ENCODE data around the gene FOXF1. TPM values are rescaled to one million over a fixed set of nuclear protein-coding genes. Genes with fewer than 3 reads are reported as not detected.

FOXF1 gene
- total RNA-seq, 1 donor from 2014 or later, result 31.0 TPM

DNA sequence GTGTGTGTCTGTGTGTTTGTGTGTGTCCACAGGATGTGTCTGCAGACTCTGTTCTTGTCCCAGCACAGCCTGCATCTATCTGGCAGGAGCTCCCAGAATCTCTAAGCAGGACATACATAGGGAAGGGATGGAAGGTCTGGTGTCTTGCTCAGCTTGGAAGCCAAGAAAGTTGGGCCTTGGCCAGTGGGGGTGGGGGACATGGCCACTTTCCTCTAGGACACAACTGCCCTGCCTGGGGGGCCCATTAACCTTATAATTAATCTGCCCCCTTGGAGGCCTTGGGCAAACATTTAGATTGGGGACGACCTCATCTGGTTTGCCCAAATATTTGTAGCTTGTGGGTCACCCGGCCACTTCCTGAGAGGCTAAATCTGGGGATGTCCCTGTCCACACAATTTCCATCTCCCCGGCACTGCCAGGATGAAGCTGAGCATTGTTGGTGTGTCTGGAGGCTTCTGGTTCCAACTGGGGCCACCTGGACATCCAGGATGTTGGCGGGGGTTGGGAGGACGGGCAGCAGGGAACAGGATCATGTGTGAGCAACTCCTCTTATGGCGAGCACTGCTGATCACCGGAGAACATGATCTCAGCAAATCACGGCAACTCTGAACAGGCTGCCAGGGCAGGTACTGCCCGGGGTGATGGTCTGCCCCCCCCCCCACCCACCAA lies 17.2 kb upstream of the FOXF1 start:
- DNase-seq (ENCODE audit: low spot score), result no peak

DNA sequence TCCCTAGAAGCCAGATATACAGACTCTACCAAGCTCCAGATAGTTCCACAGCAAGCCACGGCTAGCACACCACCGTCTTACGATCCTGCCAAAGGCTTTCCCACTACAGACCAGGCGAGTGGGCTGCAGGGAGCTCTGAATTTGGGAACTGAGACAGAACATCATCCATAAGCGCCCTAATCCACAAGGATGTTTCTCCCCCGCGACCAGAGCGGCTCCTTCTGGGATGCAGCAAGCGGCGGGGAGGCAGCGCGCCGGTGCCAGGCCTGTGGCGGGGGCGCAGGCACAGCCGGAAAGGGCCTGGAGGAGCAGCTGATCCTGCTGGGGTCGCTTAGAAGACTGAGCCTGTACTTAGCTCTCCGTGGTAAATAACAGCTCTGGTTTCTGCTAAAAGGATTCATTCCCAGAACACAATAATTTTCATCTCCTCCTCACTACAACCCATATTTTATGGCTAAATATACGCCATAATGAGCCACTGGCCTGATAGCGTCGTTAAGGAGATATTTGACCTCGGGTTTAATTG lies 16.2 kb upstream of the FOXF1 start:
- DNase-seq (ENCODE audit: low spot score), result no peak

DNA sequence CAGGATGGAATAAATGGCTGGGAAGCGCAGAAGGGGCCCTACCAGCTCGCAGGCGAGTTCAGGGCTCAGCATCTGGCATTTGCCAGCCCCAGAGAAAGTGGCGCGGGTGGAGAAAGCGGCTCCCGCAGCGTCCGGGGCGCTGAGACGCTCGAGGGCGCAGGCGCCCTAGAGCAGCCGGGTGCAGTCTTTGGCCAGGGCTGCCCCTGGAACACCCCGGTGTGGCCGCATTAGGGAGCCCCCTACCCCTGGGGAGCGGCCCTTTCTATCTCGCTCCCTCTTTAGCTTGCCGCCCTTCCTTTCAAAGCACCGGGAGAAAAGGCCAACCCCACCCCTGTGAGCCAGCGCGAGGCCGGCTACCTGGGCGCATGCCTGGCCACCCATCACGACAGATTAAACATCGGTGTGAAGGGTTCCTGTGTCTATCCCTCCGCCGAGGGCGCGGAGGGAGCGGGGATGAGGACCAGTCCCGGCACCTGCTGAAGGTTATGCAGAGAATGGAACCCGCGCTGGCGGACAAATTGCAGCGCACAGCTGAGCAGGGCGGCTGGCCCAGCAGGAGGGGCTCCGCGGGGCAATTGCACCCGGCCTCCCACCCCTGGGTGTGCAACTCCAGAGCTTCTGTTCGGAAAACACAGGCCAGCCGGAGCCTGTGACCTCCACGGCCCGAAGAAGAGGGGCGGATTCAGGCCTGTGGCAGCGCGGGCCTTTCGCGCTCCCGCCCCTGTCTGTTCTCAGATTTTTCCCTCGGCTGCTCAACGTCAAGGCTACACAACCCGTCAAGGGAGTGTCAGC lies 15.6 kb upstream of the FOXF1 start:
- DNase-seq (ENCODE audit: low spot score), result no peak

DNA sequence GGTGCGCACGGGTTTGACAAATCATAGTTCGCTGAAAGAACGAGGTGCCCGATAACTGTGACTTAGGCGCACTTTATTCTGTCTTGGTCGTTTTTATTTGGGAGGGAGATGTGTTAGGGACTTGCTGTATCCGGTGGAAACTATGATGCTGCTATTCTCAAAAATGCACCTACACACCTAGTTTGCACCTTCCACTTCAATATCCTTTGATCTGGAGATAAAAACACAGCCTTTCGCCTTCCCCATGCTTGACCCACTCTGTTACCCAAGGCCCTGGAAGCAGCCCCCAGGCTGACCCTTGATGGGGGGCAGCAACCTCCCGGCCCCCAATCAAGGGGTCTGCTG lies 15.0 kb upstream of the FOXF1 start:
- DNase-seq (ENCODE audit: low spot score), result no peak

DNA sequence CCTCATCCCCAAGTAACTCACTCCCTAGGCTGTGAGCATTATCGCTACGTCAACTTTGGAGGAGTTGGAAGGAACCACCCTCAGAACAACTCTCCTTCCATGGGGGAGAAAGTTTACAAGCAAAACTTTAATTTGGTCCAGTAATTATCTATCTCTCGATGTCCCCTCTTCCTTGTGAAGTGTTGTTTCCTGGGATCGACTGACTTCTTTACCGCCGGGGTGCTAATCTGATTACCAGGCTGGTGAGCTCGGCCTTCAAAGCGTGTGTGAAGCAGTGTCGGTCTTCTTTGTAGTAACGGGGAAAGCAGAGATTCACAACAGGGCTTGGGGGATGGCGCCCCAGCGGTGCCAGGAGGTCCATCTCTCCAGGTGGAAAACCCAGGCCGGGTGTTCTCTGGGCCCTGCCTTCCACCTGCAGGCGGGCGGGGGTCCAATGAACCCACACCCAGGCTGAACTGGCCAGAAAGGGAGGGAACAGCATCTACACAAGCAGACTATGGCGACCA lies 14.5 kb upstream of the FOXF1 start:
- DNase-seq (ENCODE audit: low spot score), result no peak

DNA sequence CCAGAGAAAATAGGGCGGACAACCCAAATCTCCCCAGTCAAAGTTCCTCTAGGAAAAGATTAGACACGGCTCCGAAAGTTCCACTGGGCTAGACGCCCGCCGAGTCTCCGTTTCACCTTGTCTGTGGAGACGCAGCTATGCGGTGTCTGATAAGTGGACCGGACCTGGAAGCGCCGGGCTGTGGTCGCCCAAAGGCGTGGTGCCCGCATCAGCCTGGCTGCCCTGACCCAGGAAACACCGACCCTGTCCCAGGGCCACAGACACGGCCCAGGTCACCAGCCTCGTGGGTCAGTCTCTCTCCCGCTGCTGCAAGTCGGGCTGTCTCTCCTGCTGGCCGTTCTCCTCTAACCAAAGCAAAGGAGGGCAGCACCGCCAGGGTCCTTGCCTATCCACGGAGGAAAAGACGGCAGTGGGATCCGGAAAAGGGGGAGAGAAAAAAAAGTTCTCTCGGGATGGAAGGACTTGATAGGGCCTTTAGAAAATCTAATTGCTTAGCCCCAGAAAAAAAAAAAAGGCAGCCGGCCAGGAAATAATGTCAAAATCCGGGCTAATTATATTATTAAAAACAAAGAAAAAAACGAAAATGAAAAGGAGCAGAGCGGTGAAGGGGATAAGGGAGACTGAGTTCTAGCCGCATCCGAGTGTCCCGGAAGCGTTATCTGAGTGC lies 13.9 kb upstream of the FOXF1 start:
- DNase-seq (ENCODE audit: low spot score), result no peak

DNA sequence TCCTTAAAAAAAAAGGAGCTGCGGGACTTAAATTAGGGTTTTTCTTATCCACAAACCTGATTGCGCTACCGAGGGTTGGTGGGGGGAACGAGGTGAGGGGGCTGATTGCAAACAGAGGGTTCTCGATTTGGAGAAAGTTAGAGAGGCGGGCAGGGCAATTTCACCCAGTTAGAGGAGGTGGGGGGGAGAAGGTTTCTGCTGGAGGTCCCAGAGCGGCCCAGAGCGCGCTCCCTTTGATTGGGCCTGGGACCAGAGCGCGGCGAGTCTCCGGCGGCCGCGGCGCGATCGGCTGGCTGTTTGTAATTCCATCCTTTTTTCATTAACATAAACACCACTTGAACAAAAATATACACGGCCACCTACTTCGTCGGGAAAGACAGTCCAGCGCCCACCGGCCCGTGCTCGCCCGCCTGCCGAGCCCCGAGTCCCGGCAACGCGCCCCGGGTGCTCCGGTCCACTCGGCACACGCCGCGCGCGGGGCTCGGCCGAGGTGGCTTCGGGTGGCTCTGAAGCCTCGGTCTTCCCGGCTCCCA lies 13.3 kb upstream of the FOXF1 start:
- DNase-seq (ENCODE audit: low spot score), result no peak

DNA sequence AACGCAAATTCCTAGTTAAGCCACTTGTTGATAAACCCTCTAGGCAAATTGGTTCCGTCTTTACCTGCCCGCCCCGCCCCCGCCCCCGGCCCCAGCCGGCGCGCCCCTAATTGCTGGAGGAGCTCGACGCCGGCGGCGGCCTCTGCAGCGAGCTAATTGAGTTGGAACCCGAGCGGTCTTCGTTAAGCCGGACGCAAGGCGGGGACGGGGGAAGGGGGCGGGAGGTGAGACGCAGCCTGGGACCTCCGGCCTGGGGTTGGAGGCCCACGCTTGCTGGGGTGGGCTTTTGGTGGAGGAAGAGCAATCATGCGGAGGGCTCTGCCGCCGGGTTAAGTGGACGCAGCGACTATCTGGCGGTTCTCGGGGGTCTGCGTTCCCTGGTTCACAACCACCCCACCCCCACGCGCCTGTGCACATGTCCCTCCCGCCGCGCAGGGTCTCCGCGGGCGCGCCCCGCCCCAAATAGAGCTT lies 12.7 kb upstream of the FOXF1 start:
- DNase-seq (ENCODE audit: low spot score), result no peak

DNA sequence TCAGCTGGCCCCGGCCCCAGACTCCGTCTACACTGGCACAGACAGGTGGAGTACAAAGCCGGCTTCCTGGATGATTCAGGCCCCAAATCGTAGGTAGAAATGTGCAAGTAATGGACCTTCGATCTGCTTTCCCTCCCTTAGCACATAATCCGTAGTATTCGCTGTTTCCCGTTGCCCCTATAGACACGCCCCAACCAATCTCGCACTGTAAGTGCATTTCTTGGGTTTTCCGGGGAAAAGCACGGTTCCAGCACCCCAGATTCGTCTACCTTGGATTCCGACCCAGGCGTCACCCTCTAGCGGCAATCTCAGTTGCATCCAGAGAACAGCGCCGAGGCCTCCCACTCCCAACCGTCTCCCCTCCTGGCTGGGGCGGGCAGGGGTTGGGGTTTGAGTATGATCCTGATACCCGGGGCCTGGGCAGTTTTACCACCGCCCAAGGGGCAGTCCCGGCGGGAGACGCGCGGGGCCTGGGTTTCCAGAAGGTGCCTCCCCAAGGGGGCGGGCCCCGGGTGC lies 12.1 kb upstream of the FOXF1 start:
- no peak for DNase-seq (ENCODE audit: low spot score)

DNA sequence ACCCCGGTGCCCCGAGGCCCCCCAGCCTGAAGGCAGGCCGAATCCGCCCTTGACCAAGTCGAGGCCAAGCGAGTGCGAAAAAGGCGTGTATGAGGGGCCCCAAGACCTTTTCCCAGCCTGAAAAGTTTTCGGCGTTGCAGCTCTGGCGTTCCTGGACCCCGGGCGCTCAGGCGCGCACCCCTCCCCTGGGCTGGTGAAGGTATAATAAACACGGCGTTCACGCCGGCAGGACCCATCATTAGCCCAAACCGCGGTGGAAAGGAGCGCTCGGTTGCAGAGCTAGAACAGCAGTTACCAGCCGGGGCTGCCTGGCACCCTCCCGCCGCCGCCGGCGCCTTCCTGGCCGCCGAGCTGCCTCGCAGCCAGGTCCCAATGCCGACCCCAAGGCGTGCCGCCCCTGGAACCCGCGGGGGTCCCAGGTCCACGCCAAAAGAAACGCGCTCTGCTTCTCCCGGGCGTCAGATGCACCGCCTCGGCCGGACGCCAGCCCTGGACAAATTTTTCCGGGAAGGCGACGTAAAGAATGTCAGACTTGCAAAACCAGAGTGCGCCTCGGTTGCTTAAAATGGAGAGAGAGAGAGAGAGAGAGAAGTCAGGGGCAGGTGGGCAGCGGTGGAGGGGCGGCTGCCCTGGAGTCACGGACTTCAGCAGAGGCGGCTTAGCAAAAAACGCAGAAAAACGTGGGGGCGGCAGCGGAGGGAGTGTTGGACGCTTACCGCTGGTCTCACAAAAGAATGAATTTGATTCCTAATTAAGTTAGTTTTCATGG lies 11.5 kb upstream of the FOXF1 start:
- no peak for DNase-seq (ENCODE audit: low spot score)

DNA sequence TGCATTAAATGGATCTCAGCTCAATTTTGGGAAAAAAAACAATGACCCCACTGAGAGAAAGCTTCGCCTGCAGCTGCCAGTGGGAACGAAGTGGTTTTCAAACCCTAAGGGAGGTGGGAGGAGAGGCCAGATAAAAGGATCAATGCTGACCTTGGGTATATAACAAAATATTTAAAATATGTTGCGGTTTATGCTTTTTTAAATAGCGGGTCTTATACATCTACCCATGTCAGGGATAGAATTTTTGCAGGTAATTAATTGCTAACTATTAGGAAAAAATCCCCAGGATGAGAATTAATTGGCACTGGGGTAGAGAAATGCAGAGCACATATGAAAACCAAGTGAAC lies 10.9 kb upstream of the FOXF1 start:
- DNase-seq (ENCODE audit: low spot score), result no peak

DNA sequence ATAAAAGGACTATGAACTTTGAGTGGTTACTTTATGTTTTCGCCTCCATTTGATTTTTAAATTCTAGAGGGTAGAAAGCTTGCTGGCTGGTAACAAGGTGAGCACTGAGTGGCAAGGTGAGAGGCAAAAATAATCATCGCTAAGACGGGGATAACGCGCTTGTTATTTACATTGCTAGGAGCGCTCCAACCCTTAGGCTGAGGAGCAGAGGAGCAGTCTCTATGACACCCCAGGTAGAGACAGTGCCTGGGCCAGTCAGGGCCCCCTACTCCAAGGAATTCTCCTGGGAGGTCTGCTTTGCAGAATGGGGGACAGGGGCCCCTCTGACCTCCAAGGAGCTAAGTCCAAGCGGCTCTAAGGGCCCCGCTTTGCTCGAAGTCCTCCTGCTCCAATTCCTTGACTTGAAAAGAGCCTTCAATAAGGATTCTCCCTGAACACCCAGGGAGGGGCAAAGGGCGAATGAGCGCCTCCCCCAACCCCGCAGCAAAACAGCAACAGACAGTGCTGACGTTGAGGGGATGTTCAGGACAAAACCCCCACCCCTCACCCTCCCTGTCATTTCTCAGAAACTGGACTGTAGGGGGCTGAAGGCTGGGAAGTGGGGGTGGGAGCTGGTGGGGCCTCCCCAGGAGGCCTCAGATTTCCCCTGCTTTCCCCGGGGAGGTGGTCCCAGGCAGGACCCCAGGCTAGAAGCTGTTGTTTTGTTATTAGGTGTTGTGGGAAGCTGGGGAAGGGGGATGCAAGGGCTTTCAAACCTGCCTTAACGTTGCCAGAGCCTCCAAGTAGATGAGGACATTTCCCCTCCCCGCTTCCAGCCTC lies 10.2 kb upstream of the FOXF1 start:
- DNase-seq (ENCODE audit: low spot score), result no peak

DNA sequence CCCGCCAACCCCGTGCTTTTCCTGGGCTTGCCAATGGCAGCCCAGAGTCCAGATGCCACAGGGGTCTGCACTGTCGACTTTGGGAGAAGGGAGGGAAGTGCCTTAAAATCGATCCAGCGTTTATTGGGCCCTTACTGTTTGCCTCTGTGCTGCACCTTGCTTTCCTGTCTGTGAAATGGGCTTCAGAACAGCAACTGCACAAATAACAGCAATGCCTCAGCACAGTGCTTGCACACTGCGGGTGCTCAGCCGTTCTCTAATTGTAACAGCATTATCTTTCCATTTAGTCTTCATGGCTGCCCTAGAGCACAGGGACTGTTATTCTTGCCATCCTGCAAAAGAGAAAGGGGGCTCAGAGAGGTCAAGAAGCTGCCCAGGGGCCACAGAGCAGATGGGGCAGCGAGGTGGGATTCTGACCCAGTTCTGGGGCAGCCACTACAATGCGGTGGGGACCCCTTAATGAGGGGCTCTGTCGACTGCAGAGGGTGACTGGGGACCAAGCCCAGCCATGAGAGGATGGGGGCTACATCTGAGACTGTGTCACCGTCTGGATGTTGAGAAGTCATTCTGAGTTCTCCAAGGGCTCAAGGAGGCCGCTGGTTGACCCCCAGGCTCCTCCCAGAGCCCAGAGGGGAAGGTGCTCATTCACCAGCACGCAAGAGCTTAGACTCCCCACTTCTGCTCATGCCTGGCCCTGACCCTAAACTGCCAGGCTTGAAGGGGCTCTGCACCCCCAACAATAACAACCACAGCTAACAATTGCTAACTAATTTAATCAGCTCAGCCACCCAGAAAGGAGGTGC lies 9.4 kb upstream of the FOXF1 start:
- no peak for DNase-seq (ENCODE audit: low spot score)

DNA sequence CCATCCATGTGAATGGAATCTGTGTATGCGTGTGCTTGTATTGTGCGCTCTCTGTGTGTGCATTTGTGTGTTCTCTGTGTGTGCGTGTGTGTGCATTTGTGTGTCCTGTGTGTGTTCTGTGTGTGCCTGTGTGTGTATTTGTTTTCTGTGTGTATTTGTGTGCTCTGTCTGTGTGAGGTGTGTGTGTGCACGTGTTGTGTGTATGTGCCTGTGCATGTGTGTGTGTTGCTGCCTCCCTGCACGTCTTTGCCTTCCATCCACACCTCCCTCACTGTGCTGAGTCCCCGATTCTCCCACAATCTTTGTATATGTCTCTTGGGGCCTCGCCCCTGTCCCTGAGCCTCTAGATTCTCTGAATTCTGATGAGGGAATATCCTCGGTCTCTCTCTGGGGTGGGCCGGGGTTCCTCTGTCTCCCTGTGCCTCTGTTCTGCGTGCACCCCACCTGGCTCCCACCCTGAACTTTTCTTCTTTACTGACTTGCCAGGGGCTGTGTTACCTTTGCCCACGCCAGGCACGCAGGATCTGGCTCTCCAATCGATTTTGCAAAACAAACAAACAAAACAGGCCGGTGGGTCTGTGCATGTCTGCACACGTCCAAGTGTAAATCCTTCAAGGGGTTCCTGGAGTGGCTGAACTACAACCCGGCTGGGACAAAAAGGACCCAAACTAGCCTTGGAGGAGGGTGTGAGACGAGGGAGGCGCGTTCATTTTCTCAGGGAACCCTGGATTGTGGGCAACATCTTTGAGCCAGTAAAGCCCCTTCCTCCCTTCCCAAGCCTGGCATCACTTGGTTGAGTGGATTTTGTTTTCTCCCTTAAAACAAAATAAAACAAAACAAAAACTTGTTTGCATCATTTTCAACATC lies 8.1 kb upstream of the FOXF1 start:
- no peak for DNase-seq (ENCODE audit: low spot score)

DNA sequence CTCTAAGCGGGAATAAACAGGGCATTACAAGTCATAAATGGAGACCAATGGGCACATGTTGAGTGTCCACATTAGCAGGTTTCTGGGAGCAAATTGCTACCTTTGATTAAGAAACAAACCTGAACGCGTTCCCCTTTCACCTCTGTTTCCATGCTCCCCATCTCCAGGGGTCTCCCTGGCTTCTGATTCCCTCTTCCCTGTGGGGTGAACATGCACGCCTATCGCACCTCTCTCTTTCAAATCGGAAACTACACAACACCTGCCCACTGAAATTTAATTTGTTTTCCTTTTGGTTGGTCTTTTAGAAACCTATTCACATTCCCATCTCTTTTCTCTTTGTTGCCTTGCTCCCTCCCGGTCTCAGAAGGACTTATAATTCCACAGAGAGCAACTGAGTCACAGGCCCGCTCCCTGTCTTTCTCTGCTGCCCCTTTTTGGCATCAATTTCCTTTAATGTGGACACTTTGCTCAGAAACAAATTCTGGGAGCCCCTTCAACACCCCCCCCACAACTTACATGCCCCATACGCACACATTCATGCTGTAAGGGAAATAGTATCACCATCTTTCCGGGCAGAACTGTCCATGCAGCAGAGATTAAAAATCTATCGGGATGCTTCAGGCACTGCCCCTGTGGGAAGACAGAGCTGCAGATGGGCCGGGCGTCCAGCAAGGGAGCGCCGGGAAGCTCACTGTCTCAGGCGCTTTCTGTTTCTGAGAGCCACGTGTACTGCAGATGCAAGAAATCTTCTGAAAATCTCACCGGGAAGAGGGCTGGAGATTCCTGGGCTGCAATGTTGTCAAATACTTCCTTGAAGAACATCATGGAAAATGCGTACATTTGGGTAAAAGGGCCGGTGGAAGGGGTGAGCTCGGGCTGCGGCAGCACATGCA lies 7.2 kb upstream of the FOXF1 start:
- no peak for DNase-seq (ENCODE audit: low spot score)

DNA sequence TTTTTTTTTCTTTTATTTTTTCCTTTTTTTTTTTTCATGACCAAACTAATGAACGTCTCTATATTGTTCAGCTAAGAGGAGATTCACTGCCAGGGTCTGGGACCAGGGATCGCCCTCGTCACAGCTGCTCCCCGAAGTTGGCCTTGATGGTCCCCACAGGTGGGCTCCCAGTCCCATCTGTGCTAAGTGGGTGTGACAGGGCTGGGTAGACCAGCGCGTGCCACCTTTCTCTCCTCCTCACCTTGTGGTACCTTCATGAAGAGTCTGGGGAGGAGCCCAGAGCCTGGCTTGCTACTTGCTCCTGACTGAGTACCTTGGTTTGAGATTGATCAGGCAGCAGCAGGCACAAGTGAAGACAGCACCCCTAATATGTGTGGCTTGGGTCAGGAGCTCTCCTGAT lies 6.5 kb upstream of the FOXF1 start:
- no peak for DNase-seq (ENCODE audit: low spot score)

DNA sequence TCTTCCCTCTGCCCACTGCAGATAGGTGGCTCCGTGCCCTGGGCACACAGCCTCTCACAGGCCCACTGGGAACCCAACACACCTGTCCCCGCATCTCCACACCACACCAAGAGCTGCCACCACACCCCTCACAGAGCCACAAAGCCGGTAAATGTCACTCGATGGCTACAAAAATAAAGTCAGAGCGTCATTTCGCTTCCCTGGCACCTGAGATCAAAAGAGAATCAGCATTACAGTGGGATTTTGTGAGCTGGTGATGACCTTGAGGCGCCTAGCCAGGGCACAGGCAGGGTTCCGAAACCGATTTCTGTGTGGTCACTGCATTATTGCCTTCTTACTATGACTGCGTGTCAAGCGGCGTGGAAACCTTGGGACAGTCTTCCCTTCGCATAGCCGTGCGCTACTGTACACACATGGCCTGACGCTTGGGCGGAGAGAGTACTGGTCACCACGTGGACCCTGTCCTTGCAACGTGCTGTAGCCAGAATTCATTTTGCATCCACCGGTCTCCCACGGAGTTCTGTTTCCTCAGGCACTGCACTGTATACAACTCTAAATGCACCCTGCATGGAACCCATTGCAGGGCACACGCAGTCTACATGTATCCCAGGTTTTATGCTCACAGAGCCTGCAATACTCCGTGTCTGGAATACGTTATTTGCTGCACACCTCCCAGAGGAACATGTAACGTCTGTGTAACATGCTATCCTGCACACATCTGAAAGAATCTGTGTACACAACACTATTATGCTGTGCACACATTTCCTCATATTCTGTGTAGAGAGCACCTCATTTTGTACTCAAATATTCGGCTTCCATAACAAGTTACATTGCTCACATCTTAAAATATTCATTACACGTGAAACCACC lies 5.8 kb upstream of the FOXF1 start:
- no peak for DNase-seq (ENCODE audit: low spot score)
